Liver (tissue), 2 donors: ENCODE results near the gene BUB1.

Source experiments
- TF ChIP-seq, protein P1 (sequence below): IDR thresholded peaks from 2 replicates; pipeline ENCODE4 v1.6.1; 2016; ENCODE audit warnings: antibody characterized with exemption, mild to moderate bottlenecking
- TF ChIP-seq, protein P2 (sequence below): IDR thresholded peaks from 2 replicates; pipeline ENCODE4 v1.6.1; 2016; ENCODE audit warnings: antibody characterized with exemption
- donor health status: healthy.

DNA sequence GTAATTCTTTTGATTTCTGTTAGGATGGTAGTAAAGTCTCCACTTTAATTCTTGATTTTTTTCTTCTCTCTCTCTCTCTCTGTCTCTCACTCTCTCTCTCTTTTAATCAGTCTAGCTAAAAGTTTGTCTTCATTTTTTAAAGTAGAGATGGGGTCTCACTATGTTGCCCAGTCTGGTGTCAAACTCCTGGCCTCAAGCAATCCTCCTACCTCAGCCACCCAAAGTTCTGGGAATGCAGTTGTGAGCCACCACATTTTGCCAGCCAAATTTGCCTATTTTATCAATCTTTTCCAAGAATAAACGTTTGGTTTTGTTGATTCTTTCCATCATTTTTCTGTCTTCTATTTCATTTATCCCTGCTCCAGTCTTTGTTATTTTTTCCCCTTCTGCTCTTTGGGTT lies 30.6 kb upstream of the BUB1 start:
- TF ChIP-seq, protein P1, sequence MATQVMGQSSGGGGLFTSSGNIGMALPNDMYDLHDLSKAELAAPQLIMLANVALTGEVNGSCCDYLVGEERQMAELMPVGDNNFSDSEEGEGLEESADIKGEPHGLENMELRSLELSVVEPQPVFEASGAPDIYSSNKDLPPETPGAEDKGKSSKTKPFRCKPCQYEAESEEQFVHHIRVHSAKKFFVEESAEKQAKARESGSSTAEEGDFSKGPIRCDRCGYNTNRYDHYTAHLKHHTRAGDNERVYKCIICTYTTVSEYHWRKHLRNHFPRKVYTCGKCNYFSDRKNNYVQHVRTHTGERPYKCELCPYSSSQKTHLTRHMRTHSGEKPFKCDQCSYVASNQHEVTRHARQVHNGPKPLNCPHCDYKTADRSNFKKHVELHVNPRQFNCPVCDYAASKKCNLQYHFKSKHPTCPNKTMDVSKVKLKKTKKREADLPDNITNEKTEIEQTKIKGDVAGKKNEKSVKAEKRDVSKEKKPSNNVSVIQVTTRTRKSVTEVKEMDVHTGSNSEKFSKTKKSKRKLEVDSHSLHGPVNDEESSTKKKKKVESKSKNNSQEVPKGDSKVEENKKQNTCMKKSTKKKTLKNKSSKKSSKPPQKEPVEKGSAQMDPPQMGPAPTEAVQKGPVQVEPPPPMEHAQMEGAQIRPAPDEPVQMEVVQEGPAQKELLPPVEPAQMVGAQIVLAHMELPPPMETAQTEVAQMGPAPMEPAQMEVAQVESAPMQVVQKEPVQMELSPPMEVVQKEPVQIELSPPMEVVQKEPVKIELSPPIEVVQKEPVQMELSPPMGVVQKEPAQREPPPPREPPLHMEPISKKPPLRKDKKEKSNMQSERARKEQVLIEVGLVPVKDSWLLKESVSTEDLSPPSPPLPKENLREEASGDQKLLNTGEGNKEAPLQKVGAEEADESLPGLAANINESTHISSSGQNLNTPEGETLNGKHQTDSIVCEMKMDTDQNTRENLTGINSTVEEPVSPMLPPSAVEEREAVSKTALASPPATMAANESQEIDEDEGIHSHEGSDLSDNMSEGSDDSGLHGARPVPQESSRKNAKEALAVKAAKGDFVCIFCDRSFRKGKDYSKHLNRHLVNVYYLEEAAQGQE, result no peak
- TF ChIP-seq, protein P2, sequence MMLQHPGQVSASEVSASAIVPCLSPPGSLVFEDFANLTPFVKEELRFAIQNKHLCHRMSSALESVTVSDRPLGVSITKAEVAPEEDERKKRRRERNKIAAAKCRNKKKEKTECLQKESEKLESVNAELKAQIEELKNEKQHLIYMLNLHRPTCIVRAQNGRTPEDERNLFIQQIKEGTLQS, result no peak
